Stomach smooth muscle (tissue), 2 donors: ENCODE results near the gene POMZP3.
"Not testable (repeated sequence)": the region's sequence is repeated elsewhere in the genome, so short reads cannot be mapped to it uniquely, and the experiment has no call there.

ENCODE experiments used
- H3K27ac ChIP-seq: one replicate; pipeline ENCODE4 v1.7.0; 2013; ENCODE audit warnings: mild to moderate bottlenecking, low read length, inconsistent platforms
- H3K27me3 ChIP-seq, 2 donors: one replicate each; pipeline ENCODE4 v1.7.0; 2013; ENCODE audit warnings: low read length in 2 of 2; ENCODE audit not compliant: insufficient read depth in 2 of 2, control insufficient read depth in 1 of 2
- H3K36me3 ChIP-seq, 2 donors: one replicate each; pipeline ENCODE4 v1.7.0; 2013; ENCODE audit warnings: low read length in 2 of 2; ENCODE audit not compliant: control insufficient read depth in 2 of 2, insufficient read depth in 2 of 2
- H3K4me1 ChIP-seq: one replicate; pipeline ENCODE4 v1.7.0; 2013; ENCODE audit warnings: low read length; ENCODE audit not compliant: control insufficient read depth, insufficient read depth
- H3K4me3 ChIP-seq, 2 donors: one replicate each; pipeline ENCODE4 v1.7.0; 2013; ENCODE audit warnings: low read length in 2 of 2
- H3K9ac ChIP-seq, 2 donors: one replicate each; pipeline ENCODE4 v1.7.0; 2013; ENCODE audit warnings: low read length in 2 of 2, mild to moderate bottlenecking in 1 of 2
- H3K9me3 ChIP-seq, 2 donors: one replicate each; pipeline ENCODE4 v1.7.0; 2013; ENCODE audit warnings: low read length in 2 of 2; ENCODE audit not compliant: control insufficient read depth in 2 of 2
- donor health status: healthy.
- donor health status: Pancreatic carcinoma.

POMZP3 gene

GRCh38 chr7:76565001-76565400, 62.1 kb downstream of the POMZP3 start:
- not testable (repeated sequence) for H3K4me1 ChIP-seq, H3K4me3 ChIP-seq, H3K27ac ChIP-seq, H3K36me3 ChIP-seq, H3K9me3 ChIP-seq, H3K27me3 ChIP-seq, H3K9ac ChIP-seq

GRCh38 chr7:76561342-76561741, 65.7 kb downstream of the POMZP3 start:
- not testable (repeated sequence) for H3K36me3 ChIP-seq, H3K27ac ChIP-seq, H3K27me3 ChIP-seq, H3K4me1 ChIP-seq, H3K9ac ChIP-seq, H3K9me3 ChIP-seq, H3K4me3 ChIP-seq

GRCh38 chr7:76560157-76560556, 66.9 kb downstream of the POMZP3 start:
- H3K9ac ChIP-seq, H3K27me3 ChIP-seq, H3K4me1 ChIP-seq, H3K36me3 ChIP-seq, H3K27ac ChIP-seq, H3K4me3 ChIP-seq, H3K9me3 ChIP-seq: not testable (repeated sequence)
